GM18951 (cell line): ENCODE data around the gene ABHD17C.

Experiments used
- POLR2A ChIP-seq: IDR thresholded peaks from 4 replicates; pipeline ENCODE4 v1.6.1; 2011; ENCODE audit warnings: mild to moderate bottlenecking; ENCODE audit not compliant: insufficient read length, insufficient read depth; ENCODE audit errors: extremely low read depth
- in situ Hi-C: fragments of 300-500 bp; cut with MboI; formaldehyde crosslinking; loops from one replicate; pipeline ENCODE4 v1.12.0; 2022; ENCODE audit warnings: low sequenced_read_pairs, mixed read lengths, inconsistent platforms; ENCODE audit not compliant: unreplicated experiment

ABHD17C gene

DNA sequence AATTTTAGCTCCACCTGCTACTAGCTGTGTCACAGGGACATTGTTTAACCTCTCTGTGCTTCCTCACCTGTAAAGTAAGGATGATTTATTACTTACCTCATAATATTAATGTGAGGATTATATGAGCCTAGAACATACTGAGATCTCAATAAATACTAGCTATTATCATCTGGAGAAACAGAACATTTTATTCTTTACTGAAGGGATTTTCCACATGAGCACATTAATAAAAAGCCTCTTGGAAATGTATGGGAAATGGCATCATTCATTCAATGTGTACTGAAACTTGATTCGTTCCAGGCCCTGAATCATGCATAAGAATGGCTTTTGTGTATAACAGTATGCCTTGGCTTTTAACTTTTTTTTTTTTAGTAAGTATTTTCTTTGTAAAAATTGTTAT is 73.0 kb downstream of the ABHD17C start:
- no peak for TF ChIP-seq POLR2A
- in situ Hi-C loops: no loop called here

DNA sequence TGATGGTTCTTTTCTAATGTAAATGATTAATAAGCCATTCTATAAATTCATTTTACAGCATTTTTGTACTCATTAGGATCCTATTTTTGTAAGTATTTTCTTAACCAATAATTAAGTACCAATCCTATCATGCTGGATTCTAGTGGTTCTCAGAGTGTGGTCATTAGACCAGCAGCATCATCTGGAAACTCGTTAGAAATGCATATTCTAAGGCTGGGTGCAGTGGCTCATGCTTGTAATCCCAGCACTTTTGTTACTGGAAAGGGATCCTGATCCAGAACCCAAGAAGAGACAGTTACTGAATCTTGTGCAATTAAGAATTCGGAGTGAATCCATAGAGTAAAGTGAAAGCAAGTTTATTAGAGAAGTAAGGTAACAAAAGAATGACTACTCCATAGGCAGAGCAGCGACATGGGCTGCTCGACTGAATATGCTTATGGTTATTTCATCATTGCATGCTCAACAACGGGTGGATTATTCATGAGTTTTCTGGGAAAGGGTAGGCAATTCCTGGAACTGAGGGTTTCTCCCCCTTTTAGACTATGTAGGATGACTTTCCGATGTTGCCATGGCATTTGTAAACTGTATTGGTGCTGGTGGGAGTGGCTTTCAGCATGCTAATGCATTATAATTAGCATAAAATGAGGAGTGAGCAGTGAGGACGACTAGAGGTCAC is 74.2 kb downstream of the ABHD17C start:
- in situ Hi-C loops: no loop called here

DNA sequence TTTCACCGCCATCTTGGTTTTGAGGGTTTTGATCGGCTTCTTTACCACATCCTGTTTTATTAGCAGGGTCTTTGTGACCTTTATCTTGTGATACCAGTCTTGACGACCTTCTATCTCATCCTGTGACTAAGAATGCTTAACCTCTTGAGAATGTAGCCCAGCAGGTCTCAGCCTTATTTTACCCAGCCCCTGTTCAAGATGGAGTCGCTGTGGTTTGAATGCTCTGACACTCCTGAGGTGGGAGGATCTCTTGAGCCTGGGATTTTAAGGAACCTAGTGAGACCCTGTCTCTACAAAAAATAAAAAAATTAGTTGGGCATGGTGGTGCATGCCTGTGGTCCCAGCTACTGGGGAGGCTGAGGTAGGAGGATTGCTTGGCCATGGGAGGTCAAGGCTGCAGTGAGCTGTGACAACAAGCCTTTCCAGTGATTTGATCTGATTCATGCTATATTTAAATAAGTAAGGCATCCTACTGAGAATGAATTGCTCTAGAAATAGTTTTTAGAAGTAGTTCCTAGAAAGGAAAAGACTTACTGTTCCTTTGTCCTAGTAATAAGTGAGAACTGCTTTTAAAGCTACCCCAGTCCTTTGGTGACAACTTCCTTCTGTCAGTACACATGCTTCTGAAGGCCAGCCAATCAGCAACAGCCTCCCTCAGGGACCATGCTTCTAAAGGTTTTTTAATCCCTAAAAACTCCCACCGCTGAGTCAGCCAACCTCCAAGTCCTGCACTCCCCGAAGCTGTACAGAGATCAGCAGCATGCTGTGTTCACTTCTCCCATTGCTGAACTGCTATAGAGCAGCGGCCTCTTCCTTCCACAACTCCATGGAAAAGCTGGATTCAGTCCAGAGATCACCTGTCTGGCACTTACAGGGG is 75.0 kb downstream of the ABHD17C start:
- in situ Hi-C loops: loop anchor here (10.0 kb wide), 1 partner anchor 315 kb away; no protein-coding TSS in a partner anchor
- no peak for TF ChIP-seq POLR2A

More for the DNA sequence above, 74.2 kb downstream of the ABHD17C start:
- TF ChIP-seq POLR2A: no peak

DNA sequence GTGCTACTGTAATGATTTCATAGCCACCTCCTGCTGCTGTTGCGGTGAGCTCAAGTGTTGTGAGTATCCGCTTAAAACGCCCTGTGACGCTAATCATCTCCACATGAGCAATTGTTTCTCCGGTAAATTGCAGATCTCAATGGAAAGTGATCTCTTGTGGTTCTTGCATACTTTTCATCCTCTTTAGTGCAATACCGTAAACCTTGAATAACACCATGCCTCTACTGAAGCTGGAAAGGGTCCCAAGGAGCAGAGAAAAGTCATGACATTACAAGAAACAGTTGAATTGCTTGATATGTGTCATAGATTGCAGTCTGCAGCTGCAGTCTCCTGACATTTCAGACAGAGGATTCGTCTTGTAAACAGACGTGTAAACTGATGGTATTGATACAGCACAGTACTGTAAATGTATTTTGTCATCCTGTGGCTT is 78.0 kb downstream of the ABHD17C start:
- in situ Hi-C loops: loop anchor here (10.0 kb wide), 1 partner anchor 318 kb away; no protein-coding TSS in a partner anchor
- TF ChIP-seq POLR2A: no peak

DNA sequence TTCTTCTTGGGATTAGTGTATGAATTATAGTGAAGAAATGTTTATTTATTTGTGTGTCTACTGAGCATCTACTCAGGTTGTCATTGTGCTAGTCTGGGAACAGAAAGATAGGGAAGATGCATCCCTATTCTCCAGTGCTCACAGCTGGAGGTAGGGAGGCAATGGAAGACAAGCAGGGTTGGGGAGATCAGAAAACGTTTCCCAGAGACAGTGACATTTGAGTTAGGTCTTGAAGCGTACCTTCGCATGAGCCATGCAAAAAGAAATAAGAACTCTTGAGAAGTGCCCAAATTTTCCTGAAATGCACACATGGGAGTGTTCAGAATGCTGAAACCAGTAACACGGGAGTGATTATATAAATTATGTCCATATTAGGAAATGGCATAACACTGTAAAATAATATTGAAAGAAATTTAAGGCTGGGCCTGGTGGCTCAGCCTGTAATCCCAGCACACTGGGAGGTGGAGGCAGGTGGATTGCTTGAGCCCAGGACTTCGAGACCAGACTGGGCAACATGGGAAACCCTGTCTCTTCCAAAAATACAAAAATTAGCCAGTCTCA is 78.8 kb downstream of the ABHD17C start:
- no peak for TF ChIP-seq POLR2A
- in situ Hi-C loops: loop anchor here (10.0 kb wide), 1 partner anchor 319 kb away; no protein-coding TSS in a partner anchor

DNA sequence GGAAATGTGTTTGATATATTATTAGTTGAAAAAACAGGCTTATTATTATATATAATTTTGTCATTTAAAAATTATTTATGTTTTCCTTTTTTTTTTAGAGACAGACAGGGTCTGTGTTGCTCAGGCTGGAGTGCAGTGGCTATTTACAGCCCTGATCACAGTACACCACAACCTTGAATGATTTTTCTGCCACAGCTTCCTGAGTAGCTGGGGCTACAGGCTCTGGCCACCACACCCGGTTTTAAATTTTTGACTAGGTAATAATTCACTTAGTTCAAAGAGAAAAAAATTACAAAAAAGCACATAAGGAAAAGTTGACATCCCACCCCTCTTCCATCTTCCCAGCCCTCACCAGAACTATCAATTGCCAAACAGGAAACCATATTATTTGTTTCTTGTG is 79.4 kb downstream of the ABHD17C start:
- TF ChIP-seq POLR2A: no peak
- in situ Hi-C loops: loop anchor here (10.0 kb wide), 1 partner anchor 320 kb away; no protein-coding TSS in a partner anchor

DNA sequence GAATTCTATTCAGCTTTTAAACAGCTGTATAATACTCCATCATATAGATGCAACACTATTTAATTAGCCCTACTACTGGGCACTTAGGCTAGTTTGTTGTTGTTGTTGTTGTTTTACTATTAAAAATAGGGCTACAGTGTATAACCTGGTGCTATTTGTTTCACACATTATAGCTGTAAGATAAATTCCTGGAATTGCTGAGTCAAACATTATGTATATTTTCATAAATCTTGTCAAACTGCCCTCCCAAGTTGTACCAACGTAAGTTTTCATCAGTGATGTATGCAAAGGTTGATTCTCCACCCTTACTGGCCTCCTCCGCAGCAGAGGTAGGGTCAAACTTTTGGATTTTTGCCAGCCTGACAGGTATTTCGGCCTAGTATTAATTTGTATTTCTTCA is 80.2 kb downstream of the ABHD17C start:
- no peak for TF ChIP-seq POLR2A
- in situ Hi-C loops: loop anchor here (10.0 to 25.0 kb wide), 2 partner anchors 187 to 321 kb away; no protein-coding TSS in a partner anchor

DNA sequence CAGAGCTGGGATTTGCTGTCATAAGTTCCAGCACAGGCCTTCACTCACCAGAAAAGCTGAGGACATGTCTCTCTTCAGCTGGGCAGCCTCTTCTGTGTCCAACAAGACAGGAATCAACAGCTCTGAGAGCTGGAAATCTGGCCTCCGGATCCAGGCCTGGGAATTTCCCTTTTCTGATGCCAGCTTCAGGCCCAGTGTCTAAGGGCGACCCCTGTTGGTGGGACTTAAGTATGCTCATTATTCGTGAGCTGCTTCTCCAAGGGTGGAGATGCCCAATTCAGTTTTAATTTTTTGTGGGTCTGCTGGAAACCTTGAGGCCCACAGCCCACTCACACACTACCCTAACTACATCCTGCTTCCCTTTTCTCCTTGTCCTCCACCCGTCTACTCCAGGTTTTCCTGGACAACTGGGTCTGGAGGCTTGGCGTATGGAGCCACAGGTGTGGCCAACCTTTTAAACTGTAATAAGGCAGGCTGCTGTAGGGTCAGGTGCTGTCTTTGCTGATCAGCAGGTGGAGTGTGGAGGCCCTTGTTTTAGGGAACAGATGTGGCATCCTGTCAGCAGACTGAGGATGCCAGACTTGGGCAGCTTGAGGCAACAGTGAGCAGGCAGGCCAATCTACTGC is 81.4 kb downstream of the ABHD17C start:
- in situ Hi-C loops: loop anchor here (10.0 to 25.0 kb wide), 2 partner anchors 186 to 322 kb away; no protein-coding TSS in a partner anchor
- no peak for TF ChIP-seq POLR2A

DNA sequence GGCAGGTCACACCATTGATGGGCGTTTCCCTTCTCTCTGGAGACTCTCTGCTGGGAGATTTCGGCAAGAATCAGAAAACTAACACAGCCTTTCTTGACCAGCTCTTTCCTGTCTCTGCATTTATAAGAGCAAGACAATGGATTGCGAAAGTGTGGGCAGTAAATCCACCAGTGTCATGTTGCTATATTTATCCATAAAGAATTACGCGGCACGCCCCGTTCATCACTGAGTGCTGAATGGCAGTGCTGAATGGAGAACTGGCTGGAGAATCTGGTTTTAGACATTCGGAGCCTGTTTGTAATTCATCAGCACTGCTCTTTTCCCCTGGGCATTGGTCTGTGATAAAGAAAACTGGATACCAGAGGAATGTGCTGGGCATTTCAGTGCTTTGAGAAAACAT is 82.0 kb downstream of the ABHD17C start:
- in situ Hi-C loops: loop anchor here (10.0 to 25.0 kb wide), 2 partner anchors 185 to 322 kb away; no protein-coding TSS in a partner anchor
- no peak for TF ChIP-seq POLR2A

DNA sequence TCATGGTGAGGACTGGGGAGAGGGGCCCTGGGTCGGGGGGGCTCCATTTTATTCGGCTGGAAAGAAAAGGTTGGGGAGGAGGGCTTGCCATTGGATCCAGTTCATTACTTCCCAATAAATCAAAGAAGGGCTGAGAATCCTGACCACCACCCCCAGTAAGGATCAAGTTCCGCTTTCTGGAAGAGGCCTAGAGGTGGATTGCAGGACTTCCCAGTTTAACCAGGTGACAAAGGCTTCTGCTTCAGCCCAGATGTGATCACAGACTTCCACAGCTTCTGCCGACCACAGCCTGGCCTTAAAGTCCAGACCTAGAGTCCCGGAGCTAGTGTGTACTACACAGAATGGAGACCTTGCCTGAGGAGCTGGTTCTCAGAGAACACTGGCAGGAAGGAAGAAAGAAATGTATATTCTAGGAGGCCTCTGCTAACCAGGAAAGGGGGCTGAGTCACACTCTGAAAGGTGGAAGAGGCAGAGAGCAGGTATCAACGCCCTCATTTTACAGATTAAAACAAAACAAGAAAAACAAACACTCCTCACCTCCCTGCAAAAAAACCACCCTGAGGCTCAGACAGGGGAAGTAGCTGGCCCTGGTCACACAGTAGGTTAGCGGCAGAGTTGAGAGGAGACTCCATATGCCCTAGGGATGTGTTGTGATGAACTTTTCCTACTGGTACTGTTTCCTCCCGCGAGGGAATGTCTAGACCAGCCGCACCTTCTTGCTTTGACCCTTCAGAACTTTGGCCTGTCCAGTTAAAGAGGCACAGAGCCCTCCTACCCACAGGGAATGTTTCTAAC is 82.9 kb downstream of the ABHD17C start:
- TF ChIP-seq POLR2A: no peak
- in situ Hi-C loops: loop anchor here (10.0 to 25.0 kb wide), 2 partner anchors 184 to 323 kb away; no protein-coding TSS in a partner anchor

DNA sequence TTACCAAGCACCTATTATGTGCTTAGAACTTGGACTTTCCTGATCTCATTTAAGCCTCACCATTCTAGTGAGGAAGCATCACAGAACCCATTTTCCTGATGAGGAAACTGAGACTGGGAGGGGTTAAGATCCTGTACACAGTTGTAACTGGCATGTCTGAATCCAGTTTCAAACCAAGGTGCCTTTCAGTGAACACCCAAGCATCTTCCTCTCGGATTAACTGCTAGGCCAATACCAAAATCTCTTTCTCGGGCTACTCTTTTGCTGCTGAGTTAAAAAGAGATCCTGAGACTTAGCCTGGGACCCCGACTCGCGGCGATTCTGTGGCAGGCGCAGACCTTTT is 83.5 kb downstream of the ABHD17C start:
- no peak for TF ChIP-seq POLR2A
- in situ Hi-C loops: loop anchor here (10.0 to 25.0 kb wide), 2 partner anchors 184 to 324 kb away; no protein-coding TSS in a partner anchor
